ENCODE measurements around the gene ATP8B3.

Gene ATP8B3, protein sequence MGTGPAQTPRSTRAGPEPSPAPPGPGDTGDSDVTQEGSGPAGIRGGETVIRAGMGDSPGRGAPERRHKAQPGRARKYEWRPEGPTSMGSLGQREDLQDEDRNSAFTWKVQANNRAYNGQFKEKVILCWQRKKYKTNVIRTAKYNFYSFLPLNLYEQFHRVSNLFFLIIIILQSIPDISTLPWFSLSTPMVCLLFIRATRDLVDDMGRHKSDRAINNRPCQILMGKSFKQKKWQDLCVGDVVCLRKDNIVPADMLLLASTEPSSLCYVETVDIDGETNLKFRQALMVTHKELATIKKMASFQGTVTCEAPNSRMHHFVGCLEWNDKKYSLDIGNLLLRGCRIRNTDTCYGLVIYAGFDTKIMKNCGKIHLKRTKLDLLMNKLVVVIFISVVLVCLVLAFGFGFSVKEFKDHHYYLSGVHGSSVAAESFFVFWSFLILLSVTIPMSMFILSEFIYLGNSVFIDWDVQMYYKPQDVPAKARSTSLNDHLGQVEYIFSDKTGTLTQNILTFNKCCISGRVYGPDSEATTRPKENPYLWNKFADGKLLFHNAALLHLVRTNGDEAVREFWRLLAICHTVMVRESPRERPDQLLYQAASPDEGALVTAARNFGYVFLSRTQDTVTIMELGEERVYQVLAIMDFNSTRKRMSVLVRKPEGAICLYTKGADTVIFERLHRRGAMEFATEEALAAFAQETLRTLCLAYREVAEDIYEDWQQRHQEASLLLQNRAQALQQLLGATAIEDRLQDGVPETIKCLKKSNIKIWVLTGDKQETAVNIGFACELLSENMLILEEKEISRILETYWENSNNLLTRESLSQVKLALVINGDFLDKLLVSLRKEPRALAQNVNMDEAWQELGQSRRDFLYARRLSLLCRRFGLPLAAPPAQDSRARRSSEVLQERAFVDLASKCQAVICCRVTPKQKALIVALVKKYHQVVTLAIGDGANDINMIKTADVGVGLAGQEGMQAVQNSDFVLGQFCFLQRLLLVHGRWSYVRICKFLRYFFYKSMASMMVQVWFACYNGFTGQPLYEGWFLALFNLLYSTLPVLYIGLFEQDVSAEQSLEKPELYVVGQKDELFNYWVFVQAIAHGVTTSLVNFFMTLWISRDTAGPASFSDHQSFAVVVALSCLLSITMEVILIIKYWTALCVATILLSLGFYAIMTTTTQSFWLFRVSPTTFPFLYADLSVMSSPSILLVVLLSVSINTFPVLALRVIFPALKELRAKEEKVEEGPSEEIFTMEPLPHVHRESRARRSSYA (N-terminal part only)

GRCh38 chr19:1811942-1812425, at the start of gene ATP8B3:
Gene ATP8B3 (minus strand): TSS chr19:1812276. CDS start chr19:1811736, 540 bp downstream.
- DNase-seq (ENCODE audit: low read depth, low spot score), result no peak

DNA sequence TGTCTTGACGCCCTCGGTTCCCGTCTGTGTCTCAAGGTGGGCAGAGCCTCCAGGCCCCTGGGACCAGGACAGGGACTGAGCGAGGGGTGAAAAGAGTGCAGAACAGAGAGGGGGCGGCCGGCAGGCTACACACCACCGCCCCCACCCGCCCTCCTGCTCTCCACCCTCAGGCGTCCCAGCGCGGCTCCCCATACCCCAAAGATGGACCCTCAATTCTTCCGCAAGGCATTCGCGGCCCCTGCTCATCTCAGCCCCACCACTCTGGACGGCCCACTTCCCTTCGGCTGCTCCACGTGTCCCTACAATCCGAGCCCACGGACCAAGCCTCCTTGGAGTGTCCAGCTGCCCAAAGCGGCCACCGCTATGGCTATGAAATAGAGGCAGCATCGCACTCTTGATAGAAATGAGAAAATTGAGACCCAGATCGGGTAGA, 49.5 kb upstream of the ATP8B3 start:
- DNase-seq (ENCODE audit: low read depth, low spot score), result no peak

DNA sequence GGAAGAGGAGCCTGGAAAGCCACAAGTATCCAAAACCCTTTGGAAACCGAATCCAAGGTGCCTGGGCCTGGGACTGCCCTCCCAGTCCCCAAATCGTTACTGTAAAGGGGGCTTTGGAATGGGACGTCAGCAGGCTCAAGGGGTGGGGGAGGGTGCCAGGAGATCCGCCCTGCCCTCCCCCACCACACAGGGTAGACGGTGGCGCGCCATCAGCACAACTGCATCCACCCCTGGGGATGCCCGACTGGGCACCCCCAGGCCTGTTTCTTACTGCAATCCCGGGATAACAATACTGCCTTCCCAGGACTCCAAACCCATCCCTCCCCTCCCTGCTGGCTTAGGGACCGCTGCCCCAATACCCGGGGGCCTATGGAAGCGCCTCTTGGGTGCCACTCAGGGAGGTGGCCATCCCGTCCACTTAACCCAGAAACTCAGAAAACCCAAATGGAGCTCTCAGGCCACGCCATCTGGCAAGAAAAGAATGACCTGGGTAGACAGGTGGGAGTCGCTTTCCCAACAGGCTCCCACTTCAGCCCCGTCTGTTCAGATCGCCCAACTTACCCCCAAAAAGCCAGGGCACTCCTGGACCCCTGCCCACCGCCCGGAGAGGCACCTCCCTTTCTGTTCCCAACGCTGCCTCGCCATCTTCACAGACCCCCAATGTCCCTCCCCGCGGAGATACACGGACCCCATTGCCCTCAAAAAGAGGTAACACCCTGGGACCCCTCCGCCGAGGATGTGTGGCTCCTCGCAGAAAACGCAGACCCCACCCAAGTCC, 48.9 kb upstream of the ATP8B3 start:
- DNase-seq (ENCODE audit: low read depth, low spot score), result no peak

- DNase-seq (ENCODE audit: low read depth, low spot score), result no peak
Measured at GRCh38 chr19:1860042-1860775, 48.1 kb upstream of the ATP8B3 start.

DNA sequence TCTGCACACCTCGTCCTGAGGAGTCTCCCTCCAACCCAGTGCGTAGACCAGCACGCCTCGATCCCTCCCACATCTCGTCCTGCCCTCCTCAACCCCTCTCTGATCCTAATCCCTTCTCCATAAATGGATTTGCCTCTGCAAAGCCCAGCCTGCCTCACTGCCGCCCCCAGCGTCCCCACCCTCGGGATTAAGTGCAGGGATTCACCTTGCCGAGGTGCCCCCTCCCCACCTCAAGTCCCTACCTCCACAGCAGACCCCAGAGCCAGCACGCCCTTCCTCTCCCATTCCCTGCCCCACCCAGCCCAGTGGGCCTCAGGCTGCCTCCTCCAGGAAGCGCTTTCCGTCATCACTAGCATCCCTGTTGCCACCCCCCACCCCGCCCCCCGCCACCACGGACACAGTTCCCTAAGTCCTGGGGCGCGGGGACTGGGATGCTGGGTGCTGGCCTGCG, 47.3 kb upstream of the ATP8B3 start:
- no peak for DNase-seq (ENCODE audit: low read depth, low spot score)

- DNase-seq (ENCODE audit: low read depth, low spot score), result no peak
Measured at GRCh38 chr19:1858412-1859081, 46.5 kb upstream of the ATP8B3 start.

DNA sequence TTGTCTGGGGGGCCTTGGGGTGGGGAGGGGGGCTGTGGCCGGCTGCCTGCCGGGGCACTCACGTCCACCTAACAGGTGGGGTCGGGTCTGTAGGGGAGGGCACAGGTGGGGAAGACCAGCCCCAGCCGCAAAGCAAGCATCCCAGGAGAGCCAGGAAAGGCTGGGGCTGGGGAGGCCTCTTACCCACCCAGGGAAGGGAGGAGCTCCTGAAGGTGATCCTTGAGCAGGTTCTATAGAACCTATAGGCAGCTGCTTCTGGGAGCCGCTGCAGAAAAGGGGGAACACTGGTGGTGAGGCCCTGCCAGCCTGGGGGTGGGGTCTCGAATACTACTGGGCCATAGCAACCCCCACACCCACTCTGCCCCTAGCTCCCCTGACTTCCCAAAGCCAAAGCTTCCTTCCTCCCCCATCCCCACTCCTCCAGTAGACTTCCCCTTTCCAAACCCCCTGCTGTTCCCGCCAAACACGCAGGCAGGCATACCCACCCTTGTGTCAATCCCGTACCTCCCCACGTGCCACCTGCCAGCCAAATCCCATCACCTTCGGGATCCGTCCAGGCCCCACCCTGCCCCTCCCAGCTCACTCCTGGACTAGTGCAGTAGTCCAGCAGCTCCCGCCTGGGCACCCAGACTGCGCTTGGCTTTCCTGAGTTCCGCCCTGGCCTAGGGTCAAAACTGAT, 45.7 kb upstream of the ATP8B3 start:
- DNase-seq (ENCODE audit: low read depth, low spot score), result no peak

GRCh38 chr19:1856698-1857603, 44.9 kb upstream of the ATP8B3 start:
- DNase-seq (ENCODE audit: low read depth, low spot score), result no peak

DNA sequence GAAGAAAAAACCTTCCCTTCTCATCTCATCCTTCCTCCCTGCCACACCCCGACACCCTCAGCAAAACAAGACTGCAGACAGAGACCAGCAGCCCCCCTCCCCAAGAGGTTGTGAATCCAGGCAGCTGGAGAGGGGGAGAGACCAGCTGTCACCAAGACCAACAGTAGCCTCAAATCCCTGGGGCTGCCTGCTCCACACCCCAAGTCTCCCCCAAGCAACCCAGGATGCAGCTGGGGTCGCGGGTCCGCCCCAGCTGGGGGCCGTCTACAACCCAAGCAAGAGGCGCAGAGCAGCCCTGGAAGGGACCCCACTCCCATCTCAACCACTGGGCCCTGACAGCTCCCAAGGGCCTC, 44.2 kb upstream of the ATP8B3 start:
- DNase-seq (ENCODE audit: low read depth, low spot score), result no peak

- no peak for DNase-seq (ENCODE audit: low read depth, low spot score)
Measured at GRCh38 chr19:1855828-1856255, 43.8 kb upstream of the ATP8B3 start.

DNA sequence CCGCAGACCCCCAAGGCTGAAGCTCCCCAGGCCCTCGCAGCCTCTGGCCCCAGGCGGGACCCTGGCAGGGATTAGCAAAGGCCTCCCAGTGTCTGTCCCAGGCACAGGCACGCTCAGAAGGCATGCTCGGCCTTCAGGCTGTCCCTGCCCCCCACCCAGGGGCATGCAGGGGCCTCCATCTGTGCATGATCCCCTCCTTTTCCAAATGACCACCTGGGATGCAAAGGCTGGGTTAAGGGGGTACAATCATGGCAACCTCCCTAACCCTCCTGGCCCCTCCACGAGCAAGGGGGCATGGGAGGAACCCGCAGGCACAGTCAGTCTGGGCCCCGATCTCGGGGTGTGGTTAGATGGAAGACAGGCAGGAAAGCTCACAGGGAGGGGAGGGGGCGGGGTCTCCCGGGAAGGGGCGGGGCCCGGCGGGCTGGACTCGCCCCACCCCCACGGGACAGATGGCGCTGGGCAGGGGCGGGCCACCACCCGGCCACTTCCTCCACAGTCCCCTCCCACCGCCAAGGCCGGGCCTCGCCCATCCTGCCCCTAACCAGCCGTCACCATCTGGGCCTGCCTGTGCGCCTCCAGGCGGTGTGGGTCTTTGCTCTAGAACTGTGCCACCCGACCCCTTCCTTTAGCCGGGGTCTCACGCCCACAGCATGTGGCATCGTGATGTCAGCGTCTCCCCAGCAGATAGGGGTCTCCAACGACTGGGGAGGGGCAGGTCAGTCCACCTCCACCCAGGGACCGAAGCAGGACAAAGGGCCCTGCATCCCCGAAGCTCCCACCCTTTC, 43.2 kb upstream of the ATP8B3 start:
- DNase-seq (ENCODE audit: low read depth, low spot score), result peak; percentile 55

DNA sequence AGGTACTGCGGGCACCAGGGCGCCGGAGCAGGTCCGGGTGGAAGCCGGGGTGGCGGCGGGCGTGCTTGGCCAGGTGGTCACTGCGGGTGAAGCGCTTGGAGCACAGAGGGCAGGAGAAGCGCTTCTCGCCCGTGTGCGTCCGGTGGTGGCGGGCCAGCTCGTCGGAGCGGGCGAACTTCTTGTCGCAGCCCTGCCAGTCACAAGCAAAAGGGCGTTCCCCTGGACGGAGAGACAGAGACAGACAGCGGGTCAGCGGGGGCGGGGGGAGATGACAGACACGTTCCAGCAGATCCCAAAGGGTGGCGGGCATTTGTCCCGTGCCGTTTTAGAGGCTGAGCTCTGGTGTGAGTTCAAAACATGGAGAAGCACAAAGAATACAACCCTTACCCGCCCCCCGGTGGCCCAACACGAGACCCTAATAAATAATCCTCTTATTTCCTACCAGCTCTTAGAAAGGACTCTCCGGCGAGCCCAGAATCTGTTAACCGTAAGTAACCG, 42.5 kb upstream of the ATP8B3 start:
- DNase-seq (ENCODE audit: low read depth, low spot score), result no peak

DNA sequence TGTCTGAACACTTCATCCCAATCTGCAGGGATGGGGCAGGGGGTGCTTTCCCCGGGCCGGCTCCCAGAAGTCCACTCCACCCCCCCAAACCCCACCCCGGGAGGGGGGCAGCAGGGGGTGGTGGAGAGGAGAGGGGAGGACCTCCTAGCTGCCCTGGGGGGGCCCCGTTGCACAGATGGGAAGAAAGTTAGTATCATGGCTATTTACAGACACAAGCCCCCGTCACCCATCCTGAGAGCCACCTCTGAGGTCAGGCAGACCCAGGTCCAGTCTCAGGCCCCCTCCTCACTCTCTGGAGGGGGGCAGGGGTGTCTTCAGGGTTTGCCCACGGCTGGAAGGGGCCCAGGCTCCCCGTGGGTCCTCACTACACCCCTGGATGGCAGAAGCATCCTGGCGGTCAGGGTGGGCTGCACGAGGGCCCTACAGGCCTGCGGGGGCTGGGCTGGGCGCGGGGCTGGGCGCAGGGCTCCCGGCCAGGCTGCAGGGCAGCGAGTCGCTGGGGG, 42.0 kb upstream of the ATP8B3 start:
- DNase-seq (ENCODE audit: low read depth, low spot score), result no peak

DNA sequence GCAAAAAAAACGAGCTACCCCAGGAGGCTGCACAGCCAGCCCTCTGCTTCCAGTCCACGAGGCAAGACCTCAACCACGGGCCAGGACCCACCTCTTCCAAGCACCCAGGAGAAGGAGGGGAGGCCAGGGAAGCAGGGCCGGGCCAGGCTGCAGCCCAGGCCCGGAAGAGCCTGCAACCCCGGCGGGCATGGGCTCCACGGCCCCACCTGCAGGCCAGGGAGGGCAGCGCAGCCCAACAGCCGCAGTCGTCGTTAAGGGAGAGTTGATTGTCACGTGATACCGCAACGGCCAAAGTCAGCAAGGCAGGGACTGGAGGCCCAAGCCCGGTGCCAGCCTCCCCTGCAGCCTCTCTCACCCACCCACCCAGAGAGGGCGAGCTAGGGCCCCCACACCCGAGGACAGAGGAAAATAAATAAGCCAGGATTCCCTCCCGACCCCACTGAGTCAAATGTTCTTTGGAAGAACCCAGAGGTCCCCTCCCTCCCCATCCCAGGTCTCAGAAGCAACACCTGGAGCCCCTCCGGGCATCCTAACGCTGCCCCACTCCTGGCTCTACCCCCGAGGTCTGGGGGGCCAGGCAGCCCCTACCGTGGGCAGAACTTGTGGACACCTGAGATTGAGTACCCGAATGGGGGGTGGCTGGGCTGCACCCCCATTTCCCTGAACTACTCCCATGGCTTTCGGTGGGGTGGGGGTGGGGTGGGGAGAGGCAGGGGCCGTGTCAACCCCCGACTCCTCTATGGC, 41.4 kb upstream of the ATP8B3 start:
- peak; percentile 37 for DNase-seq (ENCODE audit: low read depth, low spot score)

- no peak for DNase-seq (ENCODE audit: low read depth, low spot score)
Measured at GRCh38 chr19:1852581-1853128, 40.6 kb upstream of the ATP8B3 start.
